ENCODE data around the gene TSFM. TPM values are rescaled to one million over a fixed set of nuclear protein-coding genes. Genes with fewer than 3 reads are reported as not detected.

TSFM gene
- total and polyA plus RNA-seq, 9 of the 15 experiments (the other 6 are each of a cell fraction or from before 2014, with no cell fraction given): 44.6 to 198 (median 60.2) TPM

GRCh38 chr12:57816001-57816854 lies 33.6 kb downstream of the TSFM start:
- no TSS peak for BruUV-seq (replicated peaks)
- H3K4me2 ChIP-seq (ENCODE audit: insufficient read depth, low read length): no peak overlapping the region
- ChIA-PET CTCF (ENCODE audit: low intra/inter-chr PET ratio) (interaction anchor here (1.1 kb wide), 1 partner anchor 89 kb away, joined by 6 read pairs; no protein-coding TSS in a partner anchor), POLR2A (interaction anchor here (0.5 to 1.3 kb wide), 7 partner anchors 9 to 30 kb away, joined by 3 to 5 read pairs (median 4); no protein-coding TSS in a partner anchor)
- peaks cover under 1% of the 10 kb centered on the region; the same call in 1 of the 3 replicates for H3K36me3 ChIP-seq (ENCODE audit: control insufficient read depth, insufficient read depth, low read length)
- no peaks in the 10 kb centered on the region; the same call in 1 of the 2 replicates for H4K20me1 ChIP-seq (replicated peaks; ENCODE audit: control insufficient read depth, insufficient read depth, low read length)
- 40% methylated on average over 3 of the region's 3 CpGs for WGBS (ENCODE audit: insufficient coverage, low coverage, missing lambda C conversion rate)
- H3K79me2 ChIP-seq (ENCODE audit: control insufficient read depth, insufficient read depth, low read length): no peaks in the 10 kb centered on the region
- peak overlapping the region in 1 of 2 experiments; percentile 23; a peak in 1 of 4 replicates for H3K9ac ChIP-seq (ENCODE audit: insufficient read depth in 1 of 2, low read depth in 2 of 2, low read length in 2 of 2)
- DNase-seq (ENCODE audit: extremely low read depth in 1 of 4, low spot score in 3 of 4): no peak
- intact Hi-C loops (cut with micrococcal nuclease) (no loop called here), in situ Hi-C loops (cut with MboI) (no loop called here)
- FAIRE-seq: peak; percentile 71
- no peak overlapping the region for H3K4me3 ChIP-seq
- H3K4me1 ChIP-seq (replicated peaks in 1 of 2; ENCODE audit: control insufficient read depth in 2 of 2, insufficient read depth in 2 of 2, low read length in 2 of 2): peaks cover 9 to 17% of the 10 kb centered on the region in 2 experiments; a peak in 3 of 5 replicates
- ATAC-seq: no peak
- TF ChIP-seq NR2C1 (IDR thresholded peaks at IDR 0.05): peak; percentile 46; the same call in 1 of the 2 replicates
- no peak for TF ChIP-seq NR2C1 (tag; IDR thresholded peaks at IDR 0.05)
- 0 out of 2 replicates have a peak, but pooled peaks have one; percentile 4 for TF ChIP-seq ZNF384 (IDR thresholded peaks at IDR 0.05; ENCODE audit: low read depth, low read length)
- peak in 1 of 3 experiments; percentile 53 for TF ChIP-seq YY1 (IDR thresholded peaks at IDR 0.05; ENCODE audit: borderline replicate concordance in 1 of 3, control insufficient read depth in 1 of 3, extremely low read depth in 1 of 3, insufficient read depth in 3 of 3, insufficient read length in 1 of 3, insufficient replicate concordance in 2 of 3, low read depth in 1 of 3, low read length in 2 of 3)
- no peak for TF ChIP-seq KAT7 (CRISPR knock-in tag; IDR thresholded peaks at IDR 0.05; ENCODE audit: borderline replicate concordance)
- TF ChIP-seq ESRRA (IDR thresholded peaks at IDR 0.05; ENCODE audit: borderline replicate concordance, low read depth): no peak
- TF ChIP-seq NR2C2 (CRISPR knock-in tag; IDR thresholded peaks at IDR 0.05): no peak
- TF ChIP-seq NR2C2 (tag; IDR thresholded peaks at IDR 0.05): peak; percentile 63
- TF ChIP-seq ZNF589 (CRISPR knock-in tag; IDR thresholded peaks at IDR 0.05; ENCODE audit: low read depth): 0 out of 2 replicates have a peak, but pooled peaks have one; percentile 25
- peak overlapping the region; percentile 37; the same call in 1 of the 3 replicates for H3K27ac ChIP-seq (ENCODE audit: extremely low read depth, low read depth, low read length)
- no peaks in the 10 kb centered on the region for H3K9me3 ChIP-seq (replicated peaks; ENCODE audit: control insufficient read depth, insufficient read depth, low read depth, low read length)
- no peaks in the 10 kb centered on the region for H3K27me3 ChIP-seq (ENCODE audit: control insufficient read depth in 2 of 2, insufficient read depth in 2 of 2, low read length in 2 of 2)
- H2AFZ ChIP-seq (ENCODE audit: low read depth, low read length): peak overlapping the region; percentile 61
- peaks cover 4% of the 10 kb centered on the region for H3K9me1 ChIP-seq (ENCODE audit: control insufficient read depth, insufficient read depth, low read length)

Data from K562 (cell line).